B cell (primary cell): ENCODE data around the gene TENM3.

Experiments
- CTCF ChIP-seq: fragments of 200-600 bp; IDR thresholded peaks from one replicate; pipeline ENCODE4 v1.8.0; 2022; ENCODE audit warnings: antibody characterized with exemption, mild to moderate bottlenecking
- EZH2 ChIP-seq: IDR thresholded peaks from 2 replicates; pipeline ENCODE4 v1.6.1; 2012; ENCODE audit warnings: borderline replicate concordance, low read depth, mild to moderate bottlenecking, moderate library complexity, low read length; ENCODE audit not compliant: insufficient read depth, poor library complexity, severe bottlenecking

- TF ChIP-seq CTCF (no peak), EZH2 (no peak)
Measured at GRCh38 chr4:182679533-182679932, 436.3 kb downstream of the TENM3 start.
